GM13977 (cell line): Measurements from ENCODE around the gene SMYD3.

Experiments used
- DNase-seq: peaks from one replicate; pipeline ENCODE4 v3.0.0; 2012; ENCODE audit warnings: low spot score
- in situ Hi-C: fragments of 300-500 bp; cut with MboI; formaldehyde crosslinking; loops from one replicate; pipeline ENCODE4 v1.12.0; 2022; ENCODE audit warnings: low sequenced_read_pairs, low pct_unique_long_range_greater_than_20kb, mixed read lengths, inconsistent platforms; ENCODE audit not compliant: unreplicated experiment
- TF ChIP-seq, protein P1 (sequence below): IDR thresholded peaks from 2 replicates; pipeline ENCODE4 v1.5.1; 2012; ENCODE audit warnings: mild to moderate bottlenecking, control low read depth; ENCODE audit not compliant: insufficient read depth; ENCODE audit errors: extremely low read depth, missing control alignments

Gene SMYD3

DNA sequence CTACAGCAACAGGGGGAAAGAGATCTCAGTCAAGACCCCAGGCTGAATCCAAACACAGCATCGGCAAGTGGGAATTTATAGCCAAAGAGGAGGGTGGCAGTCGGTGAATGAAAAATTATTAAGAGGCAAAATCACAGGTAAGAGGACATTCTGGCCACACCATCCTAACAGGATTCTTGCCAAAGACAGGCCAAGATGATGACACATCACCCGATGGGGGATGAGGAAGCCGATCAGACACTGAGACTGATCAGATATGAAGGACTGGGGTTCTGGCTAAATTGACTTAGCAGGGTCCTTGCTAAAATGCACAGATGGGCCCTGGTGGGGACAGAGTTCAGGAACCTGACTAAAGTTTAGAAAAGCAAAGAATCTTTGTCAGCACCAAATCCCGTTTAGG lies 402.2 kb downstream of the SMYD3 start:
- TF ChIP-seq, protein P1, sequence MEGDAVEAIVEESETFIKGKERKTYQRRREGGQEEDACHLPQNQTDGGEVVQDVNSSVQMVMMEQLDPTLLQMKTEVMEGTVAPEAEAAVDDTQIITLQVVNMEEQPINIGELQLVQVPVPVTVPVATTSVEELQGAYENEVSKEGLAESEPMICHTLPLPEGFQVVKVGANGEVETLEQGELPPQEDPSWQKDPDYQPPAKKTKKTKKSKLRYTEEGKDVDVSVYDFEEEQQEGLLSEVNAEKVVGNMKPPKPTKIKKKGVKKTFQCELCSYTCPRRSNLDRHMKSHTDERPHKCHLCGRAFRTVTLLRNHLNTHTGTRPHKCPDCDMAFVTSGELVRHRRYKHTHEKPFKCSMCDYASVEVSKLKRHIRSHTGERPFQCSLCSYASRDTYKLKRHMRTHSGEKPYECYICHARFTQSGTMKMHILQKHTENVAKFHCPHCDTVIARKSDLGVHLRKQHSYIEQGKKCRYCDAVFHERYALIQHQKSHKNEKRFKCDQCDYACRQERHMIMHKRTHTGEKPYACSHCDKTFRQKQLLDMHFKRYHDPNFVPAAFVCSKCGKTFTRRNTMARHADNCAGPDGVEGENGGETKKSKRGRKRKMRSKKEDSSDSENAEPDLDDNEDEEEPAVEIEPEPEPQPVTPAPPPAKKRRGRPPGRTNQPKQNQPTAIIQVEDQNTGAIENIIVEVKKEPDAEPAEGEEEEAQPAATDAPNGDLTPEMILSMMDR: no peak
- DNase-seq: no peak
- in situ Hi-C loops: no loop called here

DNA sequence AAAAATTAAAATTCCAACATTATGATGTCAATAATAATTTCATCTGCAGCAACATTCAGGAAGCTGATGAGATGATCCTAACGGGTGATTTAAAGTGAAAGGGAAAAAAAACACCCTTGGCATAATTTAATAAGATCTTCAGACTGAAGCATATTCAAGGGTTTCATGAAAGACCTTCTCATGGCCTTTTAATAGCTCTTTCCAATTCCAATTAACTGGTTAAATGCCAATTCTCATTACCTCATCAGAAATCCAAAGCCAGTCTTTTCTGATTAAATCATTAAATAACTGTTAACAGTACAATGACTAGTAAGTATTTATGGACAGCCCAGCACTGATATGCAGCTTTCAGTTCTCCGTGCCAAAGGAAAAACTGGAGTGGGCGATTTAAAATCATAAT lies 407.5 kb downstream of the SMYD3 start:
- no peak for DNase-seq
- TF ChIP-seq, protein P1: no peak
- in situ Hi-C loops: no loop called here

- TF ChIP-seq, protein P1: no peak
- in situ Hi-C loops: no loop called here
- no peak for DNase-seq
Observed at GRCh38 chr1:246096356-246096755, 410.7 kb downstream of the SMYD3 start.

DNA sequence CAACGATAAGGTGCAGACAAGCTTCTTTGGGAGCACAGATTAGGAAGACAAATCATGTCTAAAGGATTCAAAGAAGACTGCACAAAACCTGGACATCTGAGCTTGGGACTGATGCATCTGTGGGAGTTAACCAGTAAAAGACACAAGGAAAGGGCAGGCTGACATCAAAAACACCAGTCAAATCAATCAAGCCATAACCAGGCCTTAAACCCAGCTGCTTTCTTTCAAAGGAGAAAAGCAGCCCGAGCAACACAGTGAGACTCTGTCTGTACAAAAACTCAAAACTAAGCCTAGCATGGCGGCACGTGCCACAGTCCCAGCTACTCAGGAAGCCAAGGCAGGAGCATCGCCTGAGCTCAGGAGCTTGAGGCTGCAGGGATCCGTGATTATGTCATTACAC lies 411.6 kb downstream of the SMYD3 start:
- in situ Hi-C loops: no loop called here
- no peak for DNase-seq
- TF ChIP-seq, protein P1: no peak

GRCh38 chr1:246093230-246093629 lies 413.8 kb downstream of the SMYD3 start:
- TF ChIP-seq, protein P1: no peak
- in situ Hi-C loops: no loop called here
- DNase-seq: no peak

DNA sequence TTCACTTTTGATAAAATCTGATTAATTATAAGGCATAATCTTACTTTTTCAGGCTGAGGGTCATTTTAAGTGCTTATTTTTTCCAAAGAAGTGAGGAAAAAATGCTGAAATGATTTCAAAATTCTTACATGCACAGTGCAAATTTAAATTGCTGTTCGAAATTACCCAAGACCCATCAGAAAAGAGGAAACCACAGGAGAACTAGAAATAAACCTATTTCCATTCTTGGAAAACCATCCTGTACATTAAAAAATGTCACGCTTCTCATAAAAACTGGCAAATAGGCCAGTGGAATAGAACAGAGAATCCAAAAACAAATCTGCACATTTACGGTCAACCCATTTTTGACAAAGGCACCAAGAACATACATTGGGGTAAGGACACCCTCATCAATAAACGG lies 414.9 kb downstream of the SMYD3 start:
- TF ChIP-seq, protein P1: no peak
- no peak for DNase-seq
- in situ Hi-C loops: no loop called here

GRCh38 chr1:246091477-246091876 lies 415.6 kb downstream of the SMYD3 start:
- TF ChIP-seq, protein P1: no peak
- in situ Hi-C loops: no loop called here
- no peak for DNase-seq
